K562 (cell line): ENCODE measurements around the gene GPR107.

Experiments used
- HNRNPLL ChIP-seq: fragments of 200-400 bp; formaldehyde crosslinking; IDR thresholded peaks from 2 replicates; pipeline ENCODE4 v1.6.1; 2017; ENCODE audit warnings: low read length, low read depth, mild to moderate bottlenecking; ENCODE audit not compliant: poor library complexity, severe bottlenecking
- POLR2A ChIP-seq: fragments of 450-650 bp; conservative IDR thresholded peaks from 2 replicates; pipeline ENCODE4 v1.6.1; 2016

- TF ChIP-seq HNRNPLL (no peak), POLR2A (no peak)
Measured at GRCh38 chr9:130090915-130091314, 37.2 kb downstream of the GPR107 start.
